ENCODE data around the gene WDR33. TPM values are rescaled to one million over a fixed set of nuclear protein-coding genes. Genes with fewer than 3 reads are reported as not detected.
A peak's percentile ranks its signal among the peaks of the same experiment; 100 is the strongest.

WDR33 gene
- total RNA-seq, 2 donors from 2014 or later, result 55.2 to 61.8 TPM

GRCh38 chr2:127715778-127716449 is 95.1 kb downstream of the WDR33 start:
- ATAC-seq (no peak), DNase-seq (no peak)
- no peaks in the 10 kb centered on the region for H3K27me3 Mint-ChIP-seq
- no peaks in the 10 kb centered on the region for H3K9me3 ChIP-seq (ENCODE audit: control insufficient read depth, low read length, poor library complexity, severe bottlenecking)
- H3K4me1 Mint-ChIP-seq, result peaks cover 5% of the 10 kb centered on the region
- H3K4me3 Mint-ChIP-seq, result no peak overlapping the region
- H3K27ac Mint-ChIP-seq, result peak overlapping the region; percentile 84
- peaks cover 4% of the 10 kb centered on the region for H3K36me3 Mint-ChIP-seq (ENCODE audit: low read depth)

- Mint-ChIP-seq H3K36me3 (ENCODE audit: low read depth) (peaks cover 6% of the 10 kb centered on the region), H3K27me3 (no peaks in the 10 kb centered on the region), H3K4me1 (peaks cover 8% of the 10 kb centered on the region), H3K4me3 (no peak overlapping the region), H3K27ac (no peak overlapping the region)
- no peak for DNase-seq
- H3K9me3 ChIP-seq (ENCODE audit: control insufficient read depth, low read length, poor library complexity, severe bottlenecking), result no peaks in the 10 kb centered on the region
- no peak for ATAC-seq
Measured at GRCh38 chr2:127713562-127713961, 97.4 kb downstream of the WDR33 start.

GRCh38 chr2:127712999-127713398 is 98.0 kb downstream of the WDR33 start:
- Mint-ChIP-seq H3K27ac (peak overlapping the region; percentile 39), H3K36me3 (ENCODE audit: low read depth) (peaks cover 6% of the 10 kb centered on the region)

DNA sequence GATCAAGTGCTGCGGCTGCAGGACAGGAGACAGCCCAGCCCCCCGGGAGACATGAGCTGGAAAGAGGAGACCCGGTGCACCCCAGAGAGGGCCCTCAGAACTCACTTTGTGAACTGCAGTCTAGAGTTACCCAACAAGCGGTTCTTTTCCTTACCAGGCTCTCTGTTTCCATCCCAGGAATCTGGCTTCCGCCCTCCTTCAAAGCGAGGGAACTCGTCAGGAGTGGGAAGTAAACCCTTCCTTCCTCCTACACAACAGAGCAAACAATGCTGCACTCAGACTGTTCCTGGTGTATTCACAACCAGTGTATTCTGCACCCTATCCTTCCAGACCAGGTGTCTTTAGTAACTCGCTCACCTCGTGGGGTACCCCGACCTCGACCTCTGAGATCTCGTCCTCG is 101.6 kb downstream of the WDR33 start:
- peaks cover 3% of the 10 kb centered on the region for H3K36me3 Mint-ChIP-seq (ENCODE audit: low read depth)
- no peak overlapping the region for H3K27ac Mint-ChIP-seq
- no peak for DNase-seq

More at GRCh38 chr2:127712999-127713398, 98.0 kb downstream of the WDR33 start:
- DNase-seq (no peak), ATAC-seq (no peak)
- no peaks in the 10 kb centered on the region for H3K9me3 ChIP-seq (ENCODE audit: control insufficient read depth, low read length, poor library complexity, severe bottlenecking)
- no peaks in the 10 kb centered on the region for H3K27me3 Mint-ChIP-seq
- peaks cover 8% of the 10 kb centered on the region for H3K4me1 Mint-ChIP-seq
- H3K4me3 Mint-ChIP-seq, result no peak overlapping the region

GRCh38 chr2:127707890-127708648 is 102.9 kb downstream of the WDR33 start:
- ATAC-seq, result no peak
- Mint-ChIP-seq H3K27ac (no peak overlapping the region), H3K36me3 (ENCODE audit: low read depth) (peaks cover 3% of the 10 kb centered on the region), H3K4me1 (peaks cover 16% of the 10 kb centered on the region), H3K4me3 (no peak overlapping the region), H3K27me3 (no peaks in the 10 kb centered on the region)
- no peaks in the 10 kb centered on the region for H3K9me3 ChIP-seq (ENCODE audit: control insufficient read depth, low read length, poor library complexity, severe bottlenecking)
- DNase-seq, result no peak

More for the DNA sequence above, 101.6 kb downstream of the WDR33 start:
- Mint-ChIP-seq H3K27me3 (no peaks in the 10 kb centered on the region), H3K4me3 (no peak overlapping the region), H3K4me1 (peaks cover 14% of the 10 kb centered on the region)
- no peaks in the 10 kb centered on the region for H3K9me3 ChIP-seq (ENCODE audit: control insufficient read depth, low read length, poor library complexity, severe bottlenecking)
- no peak for ATAC-seq

GRCh38 chr2:127706215-127706990 is 104.6 kb downstream of the WDR33 start:
- Mint-ChIP-seq H3K4me3 (no peak overlapping the region), H3K27me3 (no peaks in the 10 kb centered on the region), H3K36me3 (ENCODE audit: low read depth) (peaks cover 3% of the 10 kb centered on the region), H3K4me1 (peaks cover 24% of the 10 kb centered on the region), H3K27ac (peak overlapping the region; percentile 75)
- DNase-seq (no peak), ATAC-seq (no peak)
- H3K9me3 ChIP-seq (ENCODE audit: control insufficient read depth, low read length, poor library complexity, severe bottlenecking), result no peaks in the 10 kb centered on the region

GRCh38 chr2:127705391-127706065 is 105.4 kb downstream of the WDR33 start:
- peak overlapping the region; percentile 36 for H3K4me3 Mint-ChIP-seq
- H3K9me3 ChIP-seq (ENCODE audit: control insufficient read depth, low read length, poor library complexity, severe bottlenecking), result no peaks in the 10 kb centered on the region
- ATAC-seq (no peak), DNase-seq (no peak)
- no peaks in the 10 kb centered on the region for H3K27me3 Mint-ChIP-seq
- H3K36me3 Mint-ChIP-seq (ENCODE audit: low read depth), result no peaks in the 10 kb centered on the region
- H3K4me1 Mint-ChIP-seq, result peaks cover 25% of the 10 kb centered on the region
- peak overlapping the region; percentile 86 for H3K27ac Mint-ChIP-seq

- no peaks in the 10 kb centered on the region for H3K27me3 Mint-ChIP-seq
- peak overlapping the region; percentile 86 for H3K27ac Mint-ChIP-seq
Measured at GRCh38 chr2:127704641-127705390, 106.2 kb downstream of the WDR33 start.

DNA sequence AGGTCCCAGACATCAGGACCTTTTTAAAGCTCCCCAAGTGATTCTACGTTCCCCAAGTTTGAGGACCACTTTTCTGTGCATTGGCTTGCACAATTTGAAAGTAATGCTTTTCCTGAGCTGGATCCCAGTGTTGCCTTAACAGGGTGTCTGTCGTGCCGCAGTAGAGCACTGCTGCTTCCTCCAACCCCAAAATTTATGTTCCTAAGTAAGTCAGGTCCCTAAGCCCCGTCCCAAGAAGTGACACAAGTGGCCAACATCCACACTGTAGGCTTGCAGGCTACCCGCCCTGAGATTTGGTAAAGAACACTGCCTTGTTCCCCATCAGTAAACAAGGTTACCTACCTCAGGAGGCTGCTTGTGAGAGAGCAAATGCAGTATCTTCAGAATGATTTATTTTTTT is 107.7 kb downstream of the WDR33 start:
- ATAC-seq (no peak), DNase-seq (no peak)
- no peaks in the 10 kb centered on the region for H3K27me3 Mint-ChIP-seq
- no peak overlapping the region for H3K4me3 Mint-ChIP-seq
- peaks cover 30% of the 10 kb centered on the region for H3K4me1 Mint-ChIP-seq
- peaks cover 7% of the 10 kb centered on the region for H3K36me3 Mint-ChIP-seq (ENCODE audit: low read depth)
- peak overlapping the region; percentile 93 for H3K27ac Mint-ChIP-seq
- H3K9me3 ChIP-seq (ENCODE audit: control insufficient read depth, low read length, poor library complexity, severe bottlenecking), result no peaks in the 10 kb centered on the region

More at GRCh38 chr2:127704641-127705390, 106.2 kb downstream of the WDR33 start:
- no peaks in the 10 kb centered on the region for H3K9me3 ChIP-seq (ENCODE audit: control insufficient read depth, low read length, poor library complexity, severe bottlenecking)
- H3K36me3 Mint-ChIP-seq (ENCODE audit: low read depth), result no peaks in the 10 kb centered on the region
- DNase-seq (no peak), ATAC-seq (no peak)
- peaks cover 30% of the 10 kb centered on the region for H3K4me1 Mint-ChIP-seq
- peak overlapping the region; percentile 36 for H3K4me3 Mint-ChIP-seq

- Mint-ChIP-seq H3K27me3 (no peaks in the 10 kb centered on the region), H3K4me3 (peak overlapping the region; percentile 92), H3K4me1 (peaks cover 28% of the 10 kb centered on the region), H3K27ac (peak overlapping the region; percentile 93), H3K36me3 (ENCODE audit: low read depth) (peaks cover 8% of the 10 kb centered on the region)
- ATAC-seq (no peak), DNase-seq (no peak)
- no peaks in the 10 kb centered on the region for H3K9me3 ChIP-seq (ENCODE audit: control insufficient read depth, low read length, poor library complexity, severe bottlenecking)
Measured at GRCh38 chr2:127702395-127703009, 108.5 kb downstream of the WDR33 start.

DNA sequence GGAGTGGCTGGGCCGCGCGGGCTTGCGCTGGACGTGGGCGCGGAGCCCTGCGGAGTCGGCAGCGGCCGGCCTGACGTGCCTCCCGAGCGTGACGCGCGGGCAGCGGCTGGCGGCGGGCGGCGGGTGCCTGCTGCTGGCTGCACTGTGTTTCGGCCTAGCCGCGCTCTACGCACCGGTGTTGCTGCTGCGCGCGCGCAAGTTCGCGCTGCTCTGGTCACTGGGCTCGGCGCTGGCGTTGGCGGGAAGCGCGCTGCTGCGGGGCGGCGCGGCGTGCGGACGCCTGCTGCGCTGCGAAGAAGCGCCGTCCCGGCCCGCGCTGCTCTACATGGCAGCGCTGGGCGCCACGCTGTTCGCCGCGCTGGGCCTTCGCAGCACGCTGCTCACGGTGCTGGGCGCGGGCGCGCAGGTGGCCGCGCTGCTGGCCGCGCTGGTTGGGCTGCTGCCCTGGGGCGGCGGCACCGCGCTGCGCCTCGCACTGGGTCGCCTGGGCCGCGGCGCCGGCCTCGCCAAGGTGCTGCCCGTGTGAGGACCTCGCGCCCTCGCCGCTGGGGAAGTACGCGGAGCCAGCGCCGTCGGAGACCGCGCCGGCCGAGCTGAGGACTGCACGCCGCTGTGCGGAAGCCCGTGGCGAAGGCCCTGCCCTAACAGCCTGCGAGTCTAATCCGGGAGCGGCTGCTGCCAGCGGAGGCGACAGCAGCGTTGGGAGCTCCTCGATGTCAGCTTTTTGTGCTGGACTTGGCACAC is 109.1 kb downstream of the WDR33 start:
- DNase-seq (peak; percentile 71 to 72 (median 72)), ATAC-seq (peak; percentile 83)
- no peaks in the 10 kb centered on the region for H3K9me3 ChIP-seq (ENCODE audit: control insufficient read depth, low read length, poor library complexity, severe bottlenecking)
- H3K4me3 Mint-ChIP-seq, result peak overlapping the region; percentile 93
- peaks cover 8% of the 10 kb centered on the region for H3K36me3 Mint-ChIP-seq (ENCODE audit: low read depth)
- H3K27ac Mint-ChIP-seq, result peak overlapping the region; percentile 93
- peaks cover 28% of the 10 kb centered on the region for H3K4me1 Mint-ChIP-seq
- H3K27me3 Mint-ChIP-seq, result peaks cover 5% of the 10 kb centered on the region
